A549 (cell line): ENCODE results near the gene ENO2.

Experiments used
- NPAS2 ChIP-seq: fragments of 250-450 bp; sonication (Bioruptor Pico); IDR thresholded peaks from 2 replicates; pipeline ENCODE4 v1.8.0; 2022; ENCODE audit warnings: mild to moderate bottlenecking, moderate library complexity, borderline replicate concordance
- POLR2A ChIP-seq: IDR thresholded peaks from 2 replicates; pipeline ENCODE4 v1.6.1; 2012; ENCODE audit warnings: mild to moderate bottlenecking, low read length
- SMC3 ChIP-seq: fragments of >200 bp; sonication (Bioruptor Twin); formaldehyde crosslinking; IDR thresholded peaks from 3 replicates; pipeline ENCODE4 v1.6.1; 2018; ENCODE audit warnings: inconsistent platforms
- ZFP36 ChIP-seq: fragments of 450-650 bp; IDR thresholded peaks from 2 replicates; pipeline ENCODE4 v1.6.1; 2014; ENCODE audit warnings: borderline replicate concordance; ENCODE audit not compliant: partially characterized antibody
- TF ChIP-seq, protein P1 (sequence below): fragments of >200 bp; sonication (Bioruptor Twin); formaldehyde crosslinking; IDR thresholded peaks from 3 replicates; pipeline ENCODE4 v1.5.1; 2016

DNA sequence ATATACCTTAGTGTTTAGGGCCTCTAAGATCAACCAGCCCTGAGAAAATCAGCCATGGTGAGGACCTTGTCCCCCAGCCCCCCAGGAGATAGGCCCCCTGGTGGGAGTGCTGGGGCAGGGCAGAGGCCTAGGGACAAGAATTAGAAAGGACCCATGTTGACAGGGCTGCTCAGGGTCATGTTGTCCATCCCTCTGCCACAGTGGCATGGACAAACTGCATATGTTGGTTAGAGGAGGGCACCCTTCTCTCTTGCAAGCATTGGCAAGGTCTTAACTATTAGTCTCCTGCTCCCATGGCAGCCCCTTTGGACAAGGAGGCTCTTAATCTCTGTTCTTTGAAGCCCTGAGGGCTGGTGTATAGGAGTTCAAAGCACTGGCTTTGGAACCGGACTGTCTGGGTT is 36.0 kb downstream of the ENO2 start:
- TF ChIP-seq SMC3: no peak
- TF ChIP-seq NPAS2 (CRISPR knock-in tag): no peak
- no peak for TF ChIP-seq POLR2A
- no peak for TF ChIP-seq ZFP36
- TF ChIP-seq, protein P1, sequence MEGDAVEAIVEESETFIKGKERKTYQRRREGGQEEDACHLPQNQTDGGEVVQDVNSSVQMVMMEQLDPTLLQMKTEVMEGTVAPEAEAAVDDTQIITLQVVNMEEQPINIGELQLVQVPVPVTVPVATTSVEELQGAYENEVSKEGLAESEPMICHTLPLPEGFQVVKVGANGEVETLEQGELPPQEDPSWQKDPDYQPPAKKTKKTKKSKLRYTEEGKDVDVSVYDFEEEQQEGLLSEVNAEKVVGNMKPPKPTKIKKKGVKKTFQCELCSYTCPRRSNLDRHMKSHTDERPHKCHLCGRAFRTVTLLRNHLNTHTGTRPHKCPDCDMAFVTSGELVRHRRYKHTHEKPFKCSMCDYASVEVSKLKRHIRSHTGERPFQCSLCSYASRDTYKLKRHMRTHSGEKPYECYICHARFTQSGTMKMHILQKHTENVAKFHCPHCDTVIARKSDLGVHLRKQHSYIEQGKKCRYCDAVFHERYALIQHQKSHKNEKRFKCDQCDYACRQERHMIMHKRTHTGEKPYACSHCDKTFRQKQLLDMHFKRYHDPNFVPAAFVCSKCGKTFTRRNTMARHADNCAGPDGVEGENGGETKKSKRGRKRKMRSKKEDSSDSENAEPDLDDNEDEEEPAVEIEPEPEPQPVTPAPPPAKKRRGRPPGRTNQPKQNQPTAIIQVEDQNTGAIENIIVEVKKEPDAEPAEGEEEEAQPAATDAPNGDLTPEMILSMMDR: no peak
